GM12891 (cell line): ENCODE measurements around the gene PDXK.
A peak's percentile ranks its signal among the peaks of the same experiment; 100 is the strongest.

Experiments used
- DNase-seq: peaks from one replicate; pipeline ENCODE4 v3.0.0; 2011; ENCODE audit warnings: low spot score; ENCODE audit not compliant: insufficient read length
- FAIRE-seq: peaks from 2 replicates; lab custom pipeline; 2011; peaks lifted over from hg19 to GRCh38; lab: Jason Lieb, UNC
- PAX5 ChIP-seq: IDR thresholded peaks from 2 replicates; pipeline ENCODE4 v1.6.1; 2011; ENCODE audit warnings: low read length, moderate library complexity, mild to moderate bottlenecking; ENCODE audit not compliant: insufficient read depth, severe bottlenecking
- POLR2A ChIP-seq: IDR thresholded peaks from 2 replicates; pipeline ENCODE4 v1.6.1; 2011; ENCODE audit warnings: low read depth, low read length, control low read depth
- POLR2AphosphoS5 ChIP-seq: IDR thresholded peaks from 2 replicates; pipeline ENCODE4 v1.6.1; 2011; ENCODE audit warnings: low read depth, low read length, control low read depth
- POU2F2 ChIP-seq: IDR thresholded peaks from 2 replicates; pipeline ENCODE4 v1.6.1; 2011; ENCODE audit warnings: low read depth, mild to moderate bottlenecking, control low read depth, low read length, moderate library complexity
- SPI1 ChIP-seq: IDR thresholded peaks from 2 replicates; pipeline ENCODE4 v1.6.1; 2011; ENCODE audit warnings: low read depth, low read length, control low read depth
- TAF1 ChIP-seq: IDR thresholded peaks from 2 replicates; pipeline ENCODE4 v1.6.1; 2011; ENCODE audit warnings: low read depth, low read length, control low read depth

PDXK gene

DNA sequence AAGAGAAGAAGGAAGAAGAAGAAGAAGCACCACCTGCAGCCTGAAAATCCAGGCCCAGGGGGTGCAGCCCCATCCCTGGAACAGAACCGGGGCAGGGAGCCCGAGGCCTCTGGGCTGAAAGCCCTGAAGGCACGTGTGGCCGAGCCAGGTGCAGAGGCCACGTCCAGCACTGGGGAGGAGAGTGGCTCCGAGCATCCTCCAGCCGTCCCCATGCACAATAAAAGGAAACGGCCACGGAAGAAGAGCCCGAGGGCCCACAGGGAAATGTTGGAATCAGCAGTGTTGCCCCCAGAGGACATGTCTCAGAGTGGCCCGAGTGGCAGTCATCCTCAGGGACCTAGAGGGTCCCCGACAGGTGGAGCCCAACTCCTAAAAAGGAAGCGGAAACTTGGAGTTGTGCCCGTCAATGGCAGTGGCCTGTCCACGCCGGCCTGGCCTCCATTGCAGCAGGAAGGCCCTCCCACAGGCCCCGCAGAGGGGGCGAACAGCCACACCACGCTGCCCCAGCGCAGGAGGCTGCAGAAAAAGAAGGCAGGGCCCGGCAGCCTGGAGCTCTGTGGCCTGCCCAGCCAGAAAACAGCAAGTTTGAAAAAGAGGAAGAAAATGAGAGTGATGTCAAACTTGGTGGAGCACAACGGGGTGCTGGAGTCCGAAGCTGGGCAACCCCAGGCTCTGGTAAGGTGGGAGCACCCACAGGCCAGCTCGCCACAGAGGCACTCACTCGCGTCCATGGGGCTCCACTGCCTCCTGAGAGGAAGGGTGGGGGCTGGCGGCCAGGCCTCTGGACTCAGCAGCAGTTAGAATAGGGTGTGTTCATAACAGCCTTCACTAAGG lies 31.1 kb upstream of the PDXK start:
- FAIRE-seq (no peak), DNase-seq (no peak)
- TF ChIP-seq POLR2A (no peak), POU2F2 (no peak), POLR2AphosphoS5 (no peak), SPI1 (no peak), TAF1 (no peak), PAX5 (no peak)

DNA sequence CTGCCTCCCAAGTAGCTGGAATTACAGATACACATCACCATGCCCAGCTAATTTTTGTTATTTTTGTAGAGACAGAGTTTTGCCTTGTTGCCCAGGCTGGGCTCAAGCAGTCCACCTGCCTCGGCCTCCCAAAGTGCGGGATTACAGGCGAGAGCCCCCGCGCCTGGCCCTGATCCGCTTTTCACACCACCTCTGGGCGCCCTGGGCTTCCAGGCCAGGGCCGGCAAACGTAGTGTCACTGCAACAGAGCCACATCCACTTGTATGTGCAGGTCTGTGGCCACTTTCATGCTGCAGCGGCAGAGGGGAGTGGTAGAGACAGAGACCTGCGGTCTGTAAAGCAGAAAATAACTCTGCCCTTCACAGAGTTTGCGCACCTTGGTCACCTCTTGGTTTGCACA lies 30.0 kb upstream of the PDXK start:
- no peak for TF ChIP-seq SPI1
- TF ChIP-seq TAF1: no peak
- no peak for TF ChIP-seq POLR2AphosphoS5
- no peak for TF ChIP-seq PAX5
- no peak for TF ChIP-seq POLR2A
- TF ChIP-seq POU2F2: no peak
- FAIRE-seq (no peak), DNase-seq (no peak)

DNA sequence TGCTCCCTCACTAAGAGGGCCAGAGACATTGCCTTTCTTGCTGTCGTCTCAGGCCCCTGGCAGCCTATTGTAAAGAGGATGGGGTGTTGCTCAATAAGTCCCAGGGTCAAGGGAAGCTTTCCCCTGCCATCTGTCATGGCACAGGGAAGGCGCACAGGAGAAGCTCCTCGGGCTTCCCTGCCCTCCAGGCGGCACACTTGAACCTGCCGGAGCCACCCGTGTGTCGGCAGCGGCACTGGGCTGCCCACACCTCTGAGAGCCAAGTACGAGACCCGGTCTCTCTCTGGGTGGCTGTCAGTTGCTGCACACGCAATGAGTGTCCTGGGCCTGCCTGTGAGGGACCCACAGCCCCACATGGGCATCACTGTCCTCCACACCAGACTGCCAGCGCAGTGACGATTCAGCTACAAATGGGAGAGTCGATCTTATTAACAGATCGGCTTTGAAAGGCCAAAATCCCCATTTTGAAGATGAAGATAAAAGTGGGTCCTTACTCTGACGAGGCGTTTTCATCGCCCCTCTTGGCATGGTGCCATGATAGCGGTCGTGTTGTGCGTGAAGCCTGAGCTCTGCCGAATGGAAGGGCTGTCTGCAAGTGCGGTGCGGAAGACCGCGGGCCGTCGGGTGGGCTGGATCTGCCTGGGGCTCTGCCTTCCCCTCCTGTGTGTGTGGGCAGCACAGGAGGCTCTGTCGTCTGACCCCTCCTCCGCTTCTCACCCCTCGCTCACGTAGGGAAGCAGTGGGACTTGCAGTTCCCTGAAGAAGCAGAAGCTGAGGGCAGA lies 29.2 kb upstream of the PDXK start:
- no peak for TF ChIP-seq POLR2A
- peak; percentile 59; the same call in 1 of the 2 replicates for TF ChIP-seq POLR2AphosphoS5
- TF ChIP-seq SPI1: no peak
- no peak for TF ChIP-seq POU2F2
- no peak for TF ChIP-seq PAX5
- no peak for DNase-seq
- no peak for FAIRE-seq

- TF ChIP-seq POLR2AphosphoS5 (0 out of 2 replicates have a peak, but pooled peaks have one; percentile 20), POU2F2 (no peak)
- FAIRE-seq (no peak), DNase-seq (no peak)
These were observed 28.6 kb upstream of the PDXK start for GRCh38 chr21:43690346-43690745.

- TF ChIP-seq POLR2AphosphoS5 (no peak), POLR2A (no peak), TAF1 (no peak), SPI1 (no peak), PAX5 (no peak), POU2F2 (no peak)
- DNase-seq (no peak), FAIRE-seq (no peak)
These were observed 27.7 kb upstream of the PDXK start for GRCh38 chr21:43691086-43691795.

GRCh38 chr21:43691801-43692200 lies 27.1 kb upstream of the PDXK start:
- TF ChIP-seq POLR2AphosphoS5 (no peak), POLR2A (no peak), TAF1 (no peak), POU2F2 (no peak), SPI1 (no peak), PAX5 (no peak)
- no peak for DNase-seq
- no peak for FAIRE-seq

DNA sequence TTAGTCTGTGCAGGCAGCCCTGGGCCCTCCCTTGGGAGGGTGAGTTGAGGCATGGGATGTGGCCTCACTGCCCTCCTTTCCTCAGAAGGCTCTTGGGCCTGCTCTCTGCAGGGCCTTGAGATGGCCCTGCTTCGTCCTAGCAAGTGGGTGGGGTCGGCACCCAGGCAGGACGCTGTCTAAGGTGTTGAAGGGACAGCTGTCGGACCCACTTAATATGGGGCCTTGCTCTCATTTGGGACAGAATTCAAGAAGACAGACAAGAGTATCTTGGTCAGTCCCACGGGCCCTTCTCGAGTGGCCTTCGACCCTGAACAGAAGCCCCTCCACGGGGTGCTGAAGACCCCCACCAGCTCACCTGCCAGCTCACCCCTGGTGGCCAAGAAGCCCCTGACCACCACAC lies 26.0 kb upstream of the PDXK start:
- DNase-seq: no peak
- FAIRE-seq: no peak
- TF ChIP-seq PAX5: no peak
- TF ChIP-seq POU2F2: no peak
- no peak for TF ChIP-seq POLR2A
- no peak for TF ChIP-seq SPI1
- TF ChIP-seq POLR2AphosphoS5: no peak; the same call in 1 of the 2 replicates
- TF ChIP-seq TAF1: no peak

DNA sequence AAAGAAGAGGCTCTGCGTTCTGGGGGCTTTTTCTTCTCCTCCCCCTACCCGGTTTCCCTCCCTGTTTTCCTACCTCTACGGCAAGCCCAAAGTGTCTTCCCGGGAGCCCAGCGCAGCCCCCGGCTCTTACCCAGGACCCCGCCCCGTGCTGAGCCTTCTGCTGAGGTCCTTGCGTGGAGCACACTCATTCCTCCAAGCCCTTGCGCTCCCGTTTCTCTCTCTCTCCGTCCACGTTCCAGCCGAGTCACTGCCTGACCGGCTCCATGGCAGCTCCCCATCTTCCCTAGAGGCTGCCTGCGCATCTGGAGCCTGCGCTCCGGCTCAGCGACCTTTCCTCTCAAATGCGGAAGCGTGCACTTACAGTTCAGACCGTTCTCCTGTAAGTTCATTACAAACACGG lies 24.9 kb upstream of the PDXK start:
- DNase-seq (no peak), FAIRE-seq (no peak)
- TF ChIP-seq POLR2AphosphoS5 (no peak), POLR2A (no peak), POU2F2 (no peak), PAX5 (no peak), SPI1 (no peak), TAF1 (no peak)
